ENCODE results near the gene KIF3A.

- TF ChIP-seq CTCF (IDR thresholded peaks at IDR 0.05): no peak
- TF ChIP-seq POLR2A (IDR thresholded peaks at IDR 0.05): no peak
- TF ChIP-seq EP300 (IDR thresholded peaks at IDR 0.05): no peak
- no peak for TF ChIP-seq POLR2AphosphoS5 (IDR thresholded peaks at IDR 0.05)
Observed at GRCh38 chr5:132773114-132773513, 35.8 kb upstream of the KIF3A start.
